HG02870 (cell line): ENCODE data around the gene HIVEP3.

Experiments
- ATAC-seq: cut with Tn5 transposase; IDR thresholded peaks from one replicate; pipeline ENCODE4 v1.9.1; 2021; ENCODE audit warnings: mild to moderate bottlenecking, moderate library complexity; ENCODE audit not compliant: unreplicated experiment

Gene HIVEP3

DNA sequence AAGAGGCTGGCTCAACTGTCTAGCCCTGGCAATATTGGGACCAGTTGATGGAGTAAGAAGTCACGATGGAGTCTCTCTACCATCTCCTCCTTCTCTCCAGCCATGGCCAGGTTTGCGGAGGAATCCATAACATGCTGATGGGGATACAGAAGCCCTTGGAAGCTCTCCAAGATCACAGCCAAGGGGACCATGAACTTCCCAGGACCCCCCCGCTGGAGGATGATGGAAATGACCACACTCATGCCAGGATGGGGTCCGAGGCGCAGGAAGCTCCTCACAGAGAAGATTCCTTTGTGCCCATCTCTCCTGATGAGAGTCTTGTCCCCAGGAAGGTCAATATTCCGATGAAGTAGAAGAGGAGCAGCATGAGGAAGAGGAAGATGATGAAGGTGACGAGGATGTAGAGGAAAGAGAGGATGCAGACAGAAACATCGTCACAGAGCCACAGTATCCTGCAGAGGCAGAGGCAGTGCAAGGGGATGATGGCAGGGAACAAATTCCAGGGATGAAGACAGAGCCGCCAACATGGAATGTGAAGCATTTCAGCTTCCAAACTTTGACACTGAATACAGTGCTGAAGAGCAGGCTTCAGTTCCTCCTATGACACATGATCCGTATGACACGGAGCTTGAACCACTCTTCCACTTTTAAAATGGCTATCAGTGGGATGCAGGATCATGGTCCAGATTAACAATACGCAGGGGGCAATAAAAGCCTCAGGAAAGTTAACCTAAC, 376.4 kb downstream of the HIVEP3 start:
- ATAC-seq = no peak

DNA sequence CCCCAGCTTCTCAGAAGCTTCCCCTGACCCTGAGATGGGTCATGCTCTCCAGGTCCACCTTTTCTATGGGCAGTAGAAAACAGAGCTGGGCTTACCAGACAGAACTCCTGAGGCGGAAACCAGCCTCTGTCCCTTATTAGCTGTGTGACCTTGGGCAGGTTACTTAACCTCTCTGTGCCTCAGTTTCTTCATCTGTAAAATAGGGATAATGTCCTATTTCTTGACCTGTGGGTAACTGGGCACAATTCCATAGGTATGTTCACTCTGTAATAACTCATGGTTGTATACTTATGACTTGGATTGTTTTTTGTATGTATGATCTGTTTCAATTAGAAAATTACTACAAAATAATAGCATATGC, 377.1 kb downstream of the HIVEP3 start:
- no peak for ATAC-seq

GRCh38 chr1:41540886-41541591, 377.7 kb downstream of the HIVEP3 start:
- ATAC-seq = no peak

GRCh38 chr1:41539999-41540398, 378.7 kb downstream of the HIVEP3 start:
- ATAC-seq = no peak

- no peak for ATAC-seq
Measured at GRCh38 chr1:41539418-41539805, 379.3 kb downstream of the HIVEP3 start.

GRCh38 chr1:41538741-41539417, 379.8 kb downstream of the HIVEP3 start:
- ATAC-seq = no peak

GRCh38 chr1:41537788-41538351, 380.9 kb downstream of the HIVEP3 start:
- no peak for ATAC-seq

GRCh38 chr1:41537251-41537650, 381.5 kb downstream of the HIVEP3 start:
- ATAC-seq = no peak

- ATAC-seq = no peak
Measured at GRCh38 chr1:41536361-41536802, 382.3 kb downstream of the HIVEP3 start.

DNA sequence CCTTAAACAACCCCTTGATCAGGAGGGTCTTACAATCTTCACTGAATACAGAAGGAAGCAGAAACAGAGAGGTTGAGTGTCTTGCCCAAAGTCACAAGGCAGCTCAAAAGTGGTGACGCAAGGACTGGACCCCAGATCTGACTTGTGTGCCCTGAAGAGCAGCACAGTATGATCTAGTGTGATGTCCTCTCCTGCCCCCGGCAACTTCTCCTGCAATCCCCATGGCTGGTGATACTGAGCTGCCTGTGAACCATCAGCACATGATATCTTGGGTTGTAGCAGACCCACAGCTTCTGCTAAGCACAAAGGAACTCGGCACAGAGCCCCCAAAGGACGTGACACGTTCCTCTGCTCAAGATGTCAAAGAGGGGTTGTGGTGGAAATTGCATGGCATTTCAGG, 383.0 kb downstream of the HIVEP3 start:
- ATAC-seq = no peak

GRCh38 chr1:41535276-41535675, 383.4 kb downstream of the HIVEP3 start:
- ATAC-seq = no peak

DNA sequence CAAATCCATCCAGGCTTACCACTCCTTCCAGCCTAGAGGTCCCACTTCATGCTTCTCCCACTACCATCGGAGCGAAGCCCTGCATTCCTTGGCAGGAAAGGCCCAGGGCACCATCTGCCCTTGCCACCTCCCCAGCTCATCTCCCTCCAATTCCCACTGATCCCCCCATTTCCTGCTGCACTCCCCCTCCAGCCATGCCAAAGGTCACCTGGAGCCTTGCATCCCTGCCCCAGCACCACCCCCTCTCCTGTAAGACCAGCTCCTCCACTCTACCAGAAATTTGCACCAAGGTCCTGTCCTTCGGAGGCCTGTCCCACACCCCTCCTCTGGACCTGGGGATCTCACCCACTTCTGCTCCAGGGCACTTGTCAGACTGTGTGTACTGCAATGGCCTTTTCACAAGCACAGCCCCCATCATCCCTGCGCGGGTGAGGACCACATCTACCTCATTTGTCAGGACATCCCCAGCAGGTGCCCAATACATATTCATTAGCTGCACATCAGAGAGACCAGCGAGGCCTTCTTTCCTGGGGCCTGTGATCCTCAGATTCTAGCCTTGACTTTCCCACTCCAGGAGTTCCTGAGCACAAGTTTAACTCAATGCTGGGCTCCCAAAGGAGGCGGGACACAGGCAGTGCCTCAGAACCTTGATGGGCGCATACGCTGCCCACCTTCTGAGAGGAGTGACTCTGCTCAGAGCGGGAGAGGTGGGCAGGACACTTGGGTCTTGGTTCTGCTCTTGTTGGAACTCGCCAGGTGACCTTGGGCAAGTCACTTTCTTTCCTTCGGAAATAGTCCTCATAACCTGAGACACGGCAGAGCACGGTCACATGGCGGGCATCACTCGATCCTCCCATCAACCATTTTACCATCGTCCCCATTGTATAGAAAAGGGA, 384.3 kb downstream of the HIVEP3 start:
- no peak for ATAC-seq

GRCh38 chr1:41533731-41534080, 385.0 kb downstream of the HIVEP3 start:
- ATAC-seq = no peak

GRCh38 chr1:41533016-41533730, 385.5 kb downstream of the HIVEP3 start:
- no peak for ATAC-seq

GRCh38 chr1:41532206-41532975, 386.3 kb downstream of the HIVEP3 start:
- no peak for ATAC-seq

GRCh38 chr1:41530411-41530810, 388.3 kb downstream of the HIVEP3 start:
- ATAC-seq = no peak

- no peak for ATAC-seq
Measured at GRCh38 chr1:41529621-41530395, 388.9 kb downstream of the HIVEP3 start.

GRCh38 chr1:41528726-41529605, 389.8 kb downstream of the HIVEP3 start:
- no peak for ATAC-seq
